Measurements from ENCODE around the gene CBLIF. TPM values are rescaled to one million over a fixed set of nuclear protein-coding genes. Genes with fewer than 3 reads are reported as not detected.
"Not testable (repeated sequence)": the region's sequence is repeated elsewhere in the genome, so short reads cannot be mapped to it uniquely, and the experiment has no call there.

The CBLIF gene
- total RNA-seq, 1 experiment from 2014 or later: not detected

GRCh38 chr11:59785818-59786217 is 59.5 kb downstream of the CBLIF start:
- DNase-seq (ENCODE audit: low read depth, low spot score): no peak
- Histone ChIP-seq H3K4me1 (ENCODE audit: control insufficient read depth, insufficient read depth, low read length) (peaks cover 15% of the 10 kb centered on the region), H3K36me3 (ENCODE audit: control insufficient read depth, insufficient read depth, low read length) (no peaks in the 10 kb centered on the region), H3K9me3 (ENCODE audit: control insufficient read depth, insufficient read depth, low read depth, low read length) (no peaks in the 10 kb centered on the region), H3K4me3 (ENCODE audit: low read depth in 2 of 2, low read length in 2 of 2) (no peak overlapping the region), H3K27ac (ENCODE audit: low read length) (no peak overlapping the region), H3K27me3 (ENCODE audit: control insufficient read depth, insufficient read depth, low read length) (no peaks in the 10 kb centered on the region)
- POLR2A ChIA-PET: interaction anchor here (0.7 kb wide), 1 partner anchor 12 kb away, joined by 4 read pairs; no protein-coding TSS in a partner anchor
- ATAC-seq: no peak
- BruUV-seq (replicated peaks): no TSS peak
- in situ Hi-C loops (cut with HindIII; ENCODE audit: low pct_unique_long_range_greater_than_20kb, low sequenced_read_pairs) (no loop called here), intact Hi-C loops (cut with micrococcal nuclease; ENCODE audit: unreplicated experiment) (no loop called here)
- CTCF ChIA-PET: interaction anchor here (0.6 to 0.9 kb wide), 3 partner anchors 32 to 1130 kb away, joined by 3 to 5 read pairs (median 3); no protein-coding TSS in a partner anchor
- TF ChIP-seq POLR2AphosphoS5 (IDR thresholded peaks at IDR 0.05; ENCODE audit: low read depth, low read length) (no peak), REST (IDR thresholded peaks at IDR 0.05; ENCODE audit: insufficient read depth in 1 of 2, low read depth in 2 of 2, low read length in 1 of 2) (no peak), SIN3A (IDR thresholded peaks at IDR 0.05; ENCODE audit: borderline replicate concordance, insufficient read depth, low read depth, low read length) (no peak), CTCF (IDR thresholded peaks at IDR 0.05) (no peak), TCF7L2 (IDR thresholded peaks at IDR 0.05; ENCODE audit: low read depth, low read length) (no peak)

GRCh38 chr11:59784441-59784840 is 60.9 kb downstream of the CBLIF start:
- BruUV-seq (replicated peaks); in situ Hi-C loops (cut with HindIII; ENCODE audit: low pct_unique_long_range_greater_than_20kb, low sequenced_read_pairs); H3K9me3 ChIP-seq (ENCODE audit: control insufficient read depth, insufficient read depth, low read depth, low read length); intact Hi-C loops (cut with micrococcal nuclease; ENCODE audit: unreplicated experiment); H3K27ac ChIP-seq (ENCODE audit: low read length); H3K36me3 ChIP-seq (ENCODE audit: control insufficient read depth, insufficient read depth, low read length); CTCF ChIA-PET; ATAC-seq; DNase-seq (ENCODE audit: low read depth, low spot score); POLR2A ChIA-PET; H3K4me3 ChIP-seq (ENCODE audit: low read depth in 2 of 2, low read length in 2 of 2); H3K27me3 ChIP-seq (ENCODE audit: control insufficient read depth, insufficient read depth, low read length): not testable (repeated sequence)
- H3K4me1 ChIP-seq (ENCODE audit: control insufficient read depth, insufficient read depth, low read length): peaks cover 15% of the 10 kb centered on the region

- CTCF ChIA-PET: no interaction called here
- Histone ChIP-seq H3K9me3 (ENCODE audit: control insufficient read depth, insufficient read depth, low read depth, low read length) (no peaks in the 10 kb centered on the region), H3K4me3 (ENCODE audit: low read depth in 2 of 2, low read length in 2 of 2) (no peak overlapping the region), H3K4me1 (ENCODE audit: control insufficient read depth, insufficient read depth, low read length) (peaks cover 15% of the 10 kb centered on the region), H3K27ac (ENCODE audit: low read length) (no peak overlapping the region), H3K27me3 (ENCODE audit: control insufficient read depth, insufficient read depth, low read length) (no peaks in the 10 kb centered on the region), H3K36me3 (ENCODE audit: control insufficient read depth, insufficient read depth, low read length) (no peaks in the 10 kb centered on the region)
- intact Hi-C loops (cut with micrococcal nuclease; ENCODE audit: unreplicated experiment) (no loop called here), in situ Hi-C loops (cut with HindIII; ENCODE audit: low pct_unique_long_range_greater_than_20kb, low sequenced_read_pairs) (no loop called here)
- ATAC-seq: no peak
- POLR2A ChIA-PET: no interaction called here
- no peak for TF ChIP-seq CTCF (IDR thresholded peaks at IDR 0.05)
- no peak for TF ChIP-seq TCF7L2 (IDR thresholded peaks at IDR 0.05; ENCODE audit: low read depth, low read length)
- TF ChIP-seq POLR2AphosphoS5 (IDR thresholded peaks at IDR 0.05; ENCODE audit: low read depth, low read length): no peak
- TF ChIP-seq REST (IDR thresholded peaks at IDR 0.05; ENCODE audit: insufficient read depth in 1 of 2, low read depth in 2 of 2, low read length in 1 of 2): no peak
- TF ChIP-seq SIN3A (IDR thresholded peaks at IDR 0.05; ENCODE audit: borderline replicate concordance, insufficient read depth, low read depth, low read length): no peak
- no peak for DNase-seq (ENCODE audit: low read depth, low spot score)
- BruUV-seq (replicated peaks): no TSS peak
Measured at GRCh38 chr11:59783632-59784090, 61.6 kb downstream of the CBLIF start.
